Measurements from ENCODE around the gene CHTF18.

DNA sequence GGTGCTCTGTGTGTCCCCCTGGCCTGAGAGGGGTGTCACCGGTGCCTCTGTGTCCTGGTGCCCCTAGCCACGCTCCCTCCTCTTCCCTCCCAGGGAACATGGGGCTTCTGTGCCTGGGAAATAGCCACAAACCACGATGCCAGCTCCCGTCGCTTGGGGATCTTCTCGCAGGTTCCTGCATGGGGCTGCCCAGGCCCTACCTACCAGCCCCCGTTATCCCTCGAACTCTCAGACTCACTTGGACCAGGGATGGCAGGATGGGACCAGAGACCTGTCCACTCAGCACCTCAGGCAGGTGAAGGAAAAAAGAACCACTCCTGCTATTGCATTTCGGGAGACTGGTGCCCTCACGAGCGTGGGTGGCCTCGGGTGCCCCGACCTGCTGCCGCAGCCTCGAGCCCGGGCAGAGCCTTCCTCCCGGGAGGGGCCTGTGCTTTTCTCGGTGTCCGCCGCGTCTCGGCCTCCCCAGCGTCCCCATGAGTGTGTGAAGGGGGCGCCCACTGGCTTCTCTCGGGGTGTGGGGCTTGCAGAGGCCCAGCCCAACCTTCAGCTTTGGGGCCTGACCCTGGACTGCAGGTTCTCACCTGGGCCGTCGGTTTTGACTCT, 53.1 kb downstream of the CHTF18 start:
- TF ChIP-seq, protein P1, sequence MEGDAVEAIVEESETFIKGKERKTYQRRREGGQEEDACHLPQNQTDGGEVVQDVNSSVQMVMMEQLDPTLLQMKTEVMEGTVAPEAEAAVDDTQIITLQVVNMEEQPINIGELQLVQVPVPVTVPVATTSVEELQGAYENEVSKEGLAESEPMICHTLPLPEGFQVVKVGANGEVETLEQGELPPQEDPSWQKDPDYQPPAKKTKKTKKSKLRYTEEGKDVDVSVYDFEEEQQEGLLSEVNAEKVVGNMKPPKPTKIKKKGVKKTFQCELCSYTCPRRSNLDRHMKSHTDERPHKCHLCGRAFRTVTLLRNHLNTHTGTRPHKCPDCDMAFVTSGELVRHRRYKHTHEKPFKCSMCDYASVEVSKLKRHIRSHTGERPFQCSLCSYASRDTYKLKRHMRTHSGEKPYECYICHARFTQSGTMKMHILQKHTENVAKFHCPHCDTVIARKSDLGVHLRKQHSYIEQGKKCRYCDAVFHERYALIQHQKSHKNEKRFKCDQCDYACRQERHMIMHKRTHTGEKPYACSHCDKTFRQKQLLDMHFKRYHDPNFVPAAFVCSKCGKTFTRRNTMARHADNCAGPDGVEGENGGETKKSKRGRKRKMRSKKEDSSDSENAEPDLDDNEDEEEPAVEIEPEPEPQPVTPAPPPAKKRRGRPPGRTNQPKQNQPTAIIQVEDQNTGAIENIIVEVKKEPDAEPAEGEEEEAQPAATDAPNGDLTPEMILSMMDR (IDR thresholded peaks at IDR 0.05): no peak
- TF ChIP-seq POLR2A (IDR thresholded peaks at IDR 0.05; ENCODE audit: low read depth): no peak
